GM12892 (cell line): ENCODE measurements around the gene RPS6KA5.

Experiments used
- DNase-seq: peaks from one replicate; pipeline ENCODE4 v3.0.0; 2011; ENCODE audit not compliant: insufficient read length
- FAIRE-seq: peaks from 2 replicates; lab custom pipeline; 2011; peaks lifted over from hg19 to GRCh38; lab: Jason Lieb, UNC
- POLR2A ChIP-seq: IDR thresholded peaks from 2 replicates; pipeline ENCODE4 v1.6.1; 2011; ENCODE audit warnings: low read depth, low read length, control low read depth
- POLR2AphosphoS5 ChIP-seq: IDR thresholded peaks from 2 replicates; pipeline ENCODE4 v1.6.1; 2011; ENCODE audit warnings: low read depth, low read length, control low read depth
- TAF1 ChIP-seq: IDR thresholded peaks from 2 replicates; pipeline ENCODE4 v1.6.1; 2011; ENCODE audit warnings: low read depth, mild to moderate bottlenecking, control low read depth, low read length, borderline replicate concordance

Gene RPS6KA5

GRCh38 chr14:90813442-90813841, 247.0 kb downstream of the RPS6KA5 start:
- FAIRE-seq: no peak
- no peak for DNase-seq
- TF ChIP-seq POLR2AphosphoS5: no peak
- TF ChIP-seq POLR2A: no peak
- TF ChIP-seq TAF1: no peak

- TF ChIP-seq POLR2AphosphoS5: no peak
- TF ChIP-seq POLR2A: no peak
- TF ChIP-seq TAF1: no peak
- FAIRE-seq (no peak), DNase-seq (no peak)
Observed at GRCh38 chr14:90812109-90812508, 248.3 kb downstream of the RPS6KA5 start.

GRCh38 chr14:90811641-90812040, 248.8 kb downstream of the RPS6KA5 start:
- FAIRE-seq: no peak
- no peak for TF ChIP-seq TAF1
- TF ChIP-seq POLR2AphosphoS5: no peak
- no peak for TF ChIP-seq POLR2A
- DNase-seq: no peak

- FAIRE-seq: no peak
- no peak for DNase-seq
- TF ChIP-seq POLR2A (no peak), TAF1 (no peak), POLR2AphosphoS5 (no peak)
Observed at GRCh38 chr14:90810806-90811205, 249.6 kb downstream of the RPS6KA5 start.

- TF ChIP-seq POLR2A (no peak), POLR2AphosphoS5 (no peak), TAF1 (no peak)
- no peak for FAIRE-seq
Observed at GRCh38 chr14:90809530-90810312, 250.7 kb downstream of the RPS6KA5 start.

GRCh38 chr14:90808759-90809529, 251.5 kb downstream of the RPS6KA5 start:
- FAIRE-seq: no peak
- TF ChIP-seq POLR2AphosphoS5 (no peak), POLR2A (no peak), TAF1 (no peak)
- no peak for DNase-seq

More at GRCh38 chr14:90809530-90810312, 250.7 kb downstream of the RPS6KA5 start:
- no peak for DNase-seq

GRCh38 chr14:90807060-90807459, 253.4 kb downstream of the RPS6KA5 start:
- no peak for FAIRE-seq

GRCh38 chr14:90805662-90806540, 254.5 kb downstream of the RPS6KA5 start:
- FAIRE-seq (no peak), DNase-seq (no peak)
- TF ChIP-seq POLR2A: no peak
- no peak for TF ChIP-seq TAF1
- TF ChIP-seq POLR2AphosphoS5: no peak

More at GRCh38 chr14:90807060-90807459, 253.4 kb downstream of the RPS6KA5 start:
- no peak for DNase-seq
- TF ChIP-seq POLR2AphosphoS5: no peak
- no peak for TF ChIP-seq POLR2A
- no peak for TF ChIP-seq TAF1

- no peak for TF ChIP-seq TAF1
- TF ChIP-seq POLR2A: no peak
- no peak for TF ChIP-seq POLR2AphosphoS5
- no peak for FAIRE-seq
- no peak for DNase-seq
Observed at GRCh38 chr14:90805084-90805391, 255.4 kb downstream of the RPS6KA5 start.

GRCh38 chr14:90804292-90805083, 256.0 kb downstream of the RPS6KA5 start:
- no peak for DNase-seq
- no peak for FAIRE-seq
- TF ChIP-seq TAF1 (no peak), POLR2AphosphoS5 (no peak), POLR2A (no peak)

- FAIRE-seq (no peak), DNase-seq (no peak)
- no peak for TF ChIP-seq POLR2AphosphoS5
Observed at GRCh38 chr14:90803249-90803648, 257.2 kb downstream of the RPS6KA5 start.

GRCh38 chr14:90799420-90799819, 261.0 kb downstream of the RPS6KA5 start:
- no peak for DNase-seq
- TF ChIP-seq POLR2AphosphoS5 (no peak), TAF1 (no peak), POLR2A (no peak)
- no peak for FAIRE-seq
